Natural killer cell treated with Interleukin-12 subunit alpha and Interleukin-12 subunit beta and Interleukin-15 and Interleukin-18, amount 100 ng/mL, for 72 hours (primary cell): ENCODE measurements around the gene PDZRN4. TPM values are rescaled to one million over a fixed set of nuclear protein-coding genes. Genes with fewer than 3 reads are reported as not detected.

ENCODE experiments used
- ATAC-seq, 2 donors: fragments of 150-1000 bp; cut with Tn5 transposase in 1 of 2; sonication (Bioruptor Pico), chemical (Tn5 transposase) in 1 of 2; 2 replicates each; pipeline ENCODE4 v1.10.0; 2021
- DNase-seq: peaks from one replicate; pipeline ENCODE4 v3.0.0; 2022; ENCODE audit warnings: low spot score
- H3K27ac Mint-ChIP-seq, 2 donors: 1 replicate in 1 of 2; 2 replicates in 1 of 2; pipeline ENCODE4 v1.8.0; 2022; ENCODE audit warnings: mixed read lengths in 2 of 2, mild to moderate bottlenecking in 1 of 2, moderate library complexity in 1 of 2
- H3K27me3 Mint-ChIP-seq, 2 donors: 1 replicate in 1 of 2; 2 replicates in 1 of 2; pipeline ENCODE4 v1.8.0; 2022; ENCODE audit warnings: mixed read lengths in 2 of 2
- H3K36me3 Mint-ChIP-seq: one replicate; pipeline ENCODE4 v1.8.0; 2022; ENCODE audit warnings: mixed read lengths
- H3K4me1 Mint-ChIP-seq, 2 donors: 1 replicate in 1 of 2; 2 replicates in 1 of 2; pipeline ENCODE4 v1.8.0; 2022; ENCODE audit warnings: low read depth in 2 of 2, mixed read lengths in 2 of 2, mild to moderate bottlenecking in 1 of 2
- H3K4me3 Mint-ChIP-seq: one replicate; pipeline ENCODE4 v1.8.0; 2022; ENCODE audit warnings: mixed read lengths
- H3K9me3 Mint-ChIP-seq: 2 replicates; pipeline ENCODE4 v1.8.0; 2022; ENCODE audit warnings: mixed read lengths
- total RNA-seq, 2 donors: library from RNA; stranded (reverse); gene quantifications; one replicate each; pipeline ENCODE4 v1.2.3, GENCODE V29; 2022

Gene PDZRN4
- total RNA-seq, 2 donors from 2014 or later: not detected

GRCh38 chr12:41514021-41514777, 326.1 kb downstream of the PDZRN4 start:
- DNase-seq (no peak), ATAC-seq (no peak)
- H3K4me3 Mint-ChIP-seq: no peak overlapping the region
- peaks cover 0 to 9% of the 10 kb centered on the region in 2 donors for H3K27me3 Mint-ChIP-seq
- no peaks in the 10 kb centered on the region for H3K36me3 Mint-ChIP-seq
- no peak overlapping the region for H3K27ac Mint-ChIP-seq
- no peaks in the 10 kb centered on the region for H3K9me3 Mint-ChIP-seq
- no peaks in the 10 kb centered on the region for H3K4me1 Mint-ChIP-seq

DNA sequence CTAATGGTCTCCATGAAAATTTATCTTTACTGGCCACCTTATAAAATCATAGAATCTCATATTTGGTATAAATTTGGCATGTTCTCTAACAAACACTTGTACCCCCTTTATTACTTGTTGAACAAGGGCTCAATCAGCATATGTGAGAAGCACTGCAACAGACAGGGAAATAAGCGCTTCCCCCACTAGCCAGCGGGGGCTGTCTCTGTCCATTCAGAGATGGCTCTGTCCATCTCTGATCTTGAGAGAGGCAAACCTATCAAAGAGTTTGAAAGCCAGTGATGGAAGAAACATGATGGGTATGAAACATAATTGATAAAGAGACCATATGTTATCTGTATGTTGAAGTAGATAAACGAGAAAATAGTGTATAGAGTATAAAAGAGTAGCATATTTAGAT, 326.8 kb downstream of the PDZRN4 start:
- DNase-seq (no peak), ATAC-seq (no peak)
- no peak overlapping the region for H3K27ac Mint-ChIP-seq
- H3K27me3 Mint-ChIP-seq: peaks cover 0 to 9% of the 10 kb centered on the region in 2 donors
- H3K4me1 Mint-ChIP-seq: no peaks in the 10 kb centered on the region
- H3K9me3 Mint-ChIP-seq: no peaks in the 10 kb centered on the region
- no peak overlapping the region for H3K4me3 Mint-ChIP-seq
- no peaks in the 10 kb centered on the region for H3K36me3 Mint-ChIP-seq

GRCh38 chr12:41515953-41516352, 327.8 kb downstream of the PDZRN4 start:
- DNase-seq (no peak), ATAC-seq (no peak)
- Mint-ChIP-seq H3K36me3 (no peaks in the 10 kb centered on the region), H3K4me1 (no peaks in the 10 kb centered on the region), H3K27me3 (peaks cover 0 to 9% of the 10 kb centered on the region in 2 donors), H3K9me3 (no peaks in the 10 kb centered on the region), H3K27ac (no peak overlapping the region), H3K4me3 (no peak overlapping the region)

DNA sequence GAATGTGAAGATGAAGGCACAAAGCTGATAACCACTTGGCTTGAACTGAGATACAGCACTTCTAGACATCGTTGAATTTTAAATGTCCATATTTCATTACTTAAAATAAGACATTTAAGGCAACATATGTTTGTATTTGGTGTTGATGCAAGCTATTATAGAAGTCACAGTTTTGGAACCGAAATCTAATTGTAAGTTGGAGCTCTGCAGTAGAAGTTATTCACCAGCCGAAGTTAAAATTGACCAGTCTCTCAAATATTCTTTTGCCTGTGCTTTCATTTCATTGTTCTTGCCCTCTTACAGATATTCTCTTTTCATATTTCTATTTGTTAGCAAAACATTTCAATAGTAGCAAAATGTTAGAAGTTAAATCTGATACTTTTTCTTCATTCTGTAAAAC, 332.7 kb downstream of the PDZRN4 start:
- H3K27ac Mint-ChIP-seq: no peak overlapping the region
- ATAC-seq: no peak
- H3K9me3 Mint-ChIP-seq: peaks cover 2% of the 10 kb centered on the region

GRCh38 chr12:41521872-41522379, 333.8 kb downstream of the PDZRN4 start:
- H3K27ac Mint-ChIP-seq: no peak overlapping the region
- no peaks in the 10 kb centered on the region for H3K4me1 Mint-ChIP-seq
- no peak for DNase-seq
- peaks cover 2% of the 10 kb centered on the region for H3K9me3 Mint-ChIP-seq
- no peaks in the 10 kb centered on the region for H3K27me3 Mint-ChIP-seq
- H3K4me3 Mint-ChIP-seq: peak overlapping the region; percentile 27
- ATAC-seq: no peak
- H3K36me3 Mint-ChIP-seq: no peaks in the 10 kb centered on the region

More for the DNA sequence above, 332.7 kb downstream of the PDZRN4 start:
- no peak for DNase-seq
- no peak overlapping the region for H3K4me3 Mint-ChIP-seq
- no peaks in the 10 kb centered on the region for H3K4me1 Mint-ChIP-seq
- H3K27me3 Mint-ChIP-seq: peaks cover 0 to 6% of the 10 kb centered on the region in 2 donors
- H3K36me3 Mint-ChIP-seq: no peaks in the 10 kb centered on the region

DNA sequence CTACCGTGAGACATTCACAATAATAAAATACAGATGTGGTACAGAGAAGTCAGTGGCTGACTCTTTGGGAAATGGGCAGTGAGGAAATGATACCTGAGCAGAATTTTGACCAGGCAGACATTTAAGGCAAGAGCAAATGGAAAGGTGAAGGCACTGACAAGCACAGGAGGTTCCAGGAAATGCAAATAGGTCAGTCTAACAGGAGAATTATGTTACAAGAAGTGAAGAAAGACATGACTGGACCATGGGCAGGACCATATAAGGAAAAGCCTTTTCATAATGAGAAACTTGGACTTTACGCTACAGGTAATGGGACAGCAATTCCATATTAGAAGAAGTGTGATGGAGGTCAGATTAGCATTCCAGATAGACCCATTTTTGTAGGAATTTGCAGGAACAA, 338.9 kb downstream of the PDZRN4 start:
- H3K4me1 Mint-ChIP-seq: no peaks in the 10 kb centered on the region
- H3K27ac Mint-ChIP-seq: no peak overlapping the region
- ATAC-seq (no peak), DNase-seq (no peak)
- H3K9me3 Mint-ChIP-seq: peaks cover 2% of the 10 kb centered on the region
- H3K4me3 Mint-ChIP-seq: no peak overlapping the region
- no peaks in the 10 kb centered on the region for H3K27me3 Mint-ChIP-seq
- no peaks in the 10 kb centered on the region for H3K36me3 Mint-ChIP-seq

DNA sequence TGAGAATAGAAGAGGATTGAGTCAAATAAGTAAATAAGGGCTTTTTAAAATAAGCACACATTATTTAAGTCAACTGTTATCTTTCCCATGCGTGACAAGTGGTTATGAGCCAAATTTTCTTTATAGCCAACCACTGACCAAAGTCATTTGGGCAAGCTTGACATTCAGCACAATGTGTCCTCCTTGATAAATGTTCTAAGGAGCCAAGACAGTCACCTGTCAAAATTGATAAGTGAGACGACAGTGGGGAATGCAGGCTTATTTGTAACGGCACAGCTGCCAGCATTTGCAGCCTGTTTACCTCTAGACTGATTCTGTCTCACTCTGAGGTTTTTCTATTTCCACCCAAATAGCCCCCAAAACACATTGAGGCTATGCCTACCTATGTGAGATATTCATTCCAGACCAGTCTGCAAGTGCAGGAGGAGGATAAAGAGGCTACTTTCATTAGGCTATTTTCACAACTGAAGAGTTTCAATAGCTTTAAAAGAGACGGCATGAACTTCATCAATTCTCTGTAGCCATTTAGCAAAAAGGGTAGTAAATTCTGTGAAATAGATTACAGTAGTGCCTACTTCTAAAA, 339.5 kb downstream of the PDZRN4 start:
- Mint-ChIP-seq H3K9me3 (peaks cover 2% of the 10 kb centered on the region), H3K27ac (no peak overlapping the region), H3K36me3 (no peaks in the 10 kb centered on the region), H3K4me3 (no peak overlapping the region), H3K4me1 (no peaks in the 10 kb centered on the region), H3K27me3 (no peaks in the 10 kb centered on the region)
- no peak for DNase-seq
- no peak for ATAC-seq

DNA sequence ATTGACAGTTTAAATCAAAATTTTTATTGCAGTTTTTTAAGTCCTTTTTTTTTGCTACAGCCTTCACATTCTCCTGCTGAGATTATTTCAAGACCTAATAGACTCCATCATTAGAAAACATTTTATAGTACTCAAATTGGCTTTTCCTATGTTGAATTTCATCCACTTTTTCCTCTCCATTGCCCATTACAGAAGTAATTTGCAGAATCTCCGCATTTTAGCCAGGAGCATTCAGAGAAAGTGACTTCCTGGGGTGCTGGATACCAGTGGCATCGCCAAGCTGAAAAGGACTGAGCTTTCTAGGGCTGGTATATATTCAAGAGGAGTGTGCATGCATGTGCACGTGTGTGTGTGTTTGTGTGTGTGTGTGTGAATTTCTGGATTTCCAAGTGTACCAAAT, 340.8 kb downstream of the PDZRN4 start:
- H3K9me3 Mint-ChIP-seq: peaks cover 2% of the 10 kb centered on the region
- H3K4me1 Mint-ChIP-seq: no peaks in the 10 kb centered on the region

DNA sequence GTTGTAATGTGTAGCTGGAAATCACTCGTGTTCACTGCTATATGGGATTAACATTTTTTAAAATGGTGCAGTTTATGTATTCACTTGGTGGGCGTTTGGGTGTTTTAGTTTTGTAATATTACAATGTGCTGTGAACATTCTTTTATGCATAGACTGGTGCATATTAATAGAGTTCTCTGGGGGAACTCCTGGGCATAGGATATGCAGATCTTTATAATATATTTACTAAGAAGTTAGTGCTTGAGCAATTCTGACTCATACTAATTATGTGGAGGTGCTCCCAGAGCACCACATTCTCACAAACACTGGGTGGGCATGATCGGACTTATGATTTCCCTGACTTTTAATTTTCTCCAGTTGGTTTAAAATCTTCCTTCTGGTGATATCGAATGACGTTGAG, 342.3 kb downstream of the PDZRN4 start:
- H3K36me3 Mint-ChIP-seq: no peaks in the 10 kb centered on the region

More for the DNA sequence above, 340.8 kb downstream of the PDZRN4 start:
- DNase-seq (no peak), ATAC-seq (no peak)
- Mint-ChIP-seq H3K4me3 (no peak overlapping the region), H3K27me3 (no peaks in the 10 kb centered on the region), H3K36me3 (no peaks in the 10 kb centered on the region), H3K27ac (no peak overlapping the region)

GRCh38 chr12:41531147-41531829, 343.2 kb downstream of the PDZRN4 start:
- Mint-ChIP-seq H3K36me3 (no peaks in the 10 kb centered on the region), H3K9me3 (no peaks in the 10 kb centered on the region), H3K27me3 (no peaks in the 10 kb centered on the region), H3K4me1 (no peaks in the 10 kb centered on the region), H3K4me3 (no peak overlapping the region), H3K27ac (no peak overlapping the region)
- DNase-seq: no peak
- no peak for ATAC-seq

More for the DNA sequence above, 342.3 kb downstream of the PDZRN4 start:
- no peaks in the 10 kb centered on the region for H3K4me1 Mint-ChIP-seq
- no peak for ATAC-seq
- H3K9me3 Mint-ChIP-seq: no peaks in the 10 kb centered on the region
- H3K27me3 Mint-ChIP-seq: no peaks in the 10 kb centered on the region
- H3K4me3 Mint-ChIP-seq: no peak overlapping the region
- H3K27ac Mint-ChIP-seq: no peak overlapping the region
- DNase-seq: no peak

DNA sequence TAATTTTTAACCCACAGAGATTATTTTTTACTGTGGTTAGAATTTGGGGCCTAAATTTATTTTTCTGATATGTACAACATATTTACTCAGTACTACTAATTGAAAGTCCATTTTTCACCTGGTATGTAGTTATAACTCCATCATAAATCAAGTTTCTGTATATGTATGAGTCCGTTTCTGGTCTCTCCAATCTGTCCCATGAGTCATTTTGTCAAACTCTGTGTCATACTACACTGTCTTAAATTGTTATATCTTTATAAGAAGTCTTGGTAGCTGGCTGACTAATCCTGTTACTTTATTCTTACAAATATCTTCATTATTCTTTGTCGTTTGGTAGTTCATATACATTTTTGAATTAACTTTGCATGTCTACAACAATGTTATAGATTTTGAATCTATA, 344.0 kb downstream of the PDZRN4 start:
- Mint-ChIP-seq H3K27ac (no peak overlapping the region), H3K4me1 (peaks cover 2 to 4% of the 10 kb centered on the region in 2 donors), H3K27me3 (no peaks in the 10 kb centered on the region), H3K9me3 (no peaks in the 10 kb centered on the region), H3K36me3 (no peaks in the 10 kb centered on the region), H3K4me3 (no peak overlapping the region)
- no peak for DNase-seq
- no peak for ATAC-seq

GRCh38 chr12:41536813-41537490, 348.8 kb downstream of the PDZRN4 start:
- Mint-ChIP-seq H3K27ac (no peak overlapping the region), H3K4me3 (no peak overlapping the region), H3K9me3 (no peaks in the 10 kb centered on the region), H3K36me3 (no peaks in the 10 kb centered on the region), H3K4me1 (peaks cover 7 to 10% of the 10 kb centered on the region in 2 donors), H3K27me3 (no peaks in the 10 kb centered on the region)
- DNase-seq (no peak), ATAC-seq (no peak)

GRCh38 chr12:41537522-41537921, 349.4 kb downstream of the PDZRN4 start:
- no peak for DNase-seq
- Mint-ChIP-seq H3K9me3 (peaks cover 3% of the 10 kb centered on the region), H3K27ac (no peak overlapping the region), H3K4me3 (no peak overlapping the region), H3K4me1 (peaks cover 7 to 10% of the 10 kb centered on the region in 2 donors), H3K36me3 (no peaks in the 10 kb centered on the region), H3K27me3 (no peaks in the 10 kb centered on the region)
- ATAC-seq: no peak
